MCF 10A (cell line): Measurements from ENCODE around the gene TIMD4. TPM values are rescaled to one million over a fixed set of nuclear protein-coding genes. Genes with fewer than 3 reads are reported as not detected.

Source experiments
- BruUV-seq: library from RNA; stranded (reverse); fragments of 400-500 nt; replicated peaks from 2 replicates; lab custom pipeline; 2021; lab: Mats Ljungman, UMichigan
- CTCF ChIA-PET: fragments of 300-600 bp; sonication (Branson Sonifier 250); formaldehyde crosslinking; extraction: SDS; loops from one replicate; lab custom pipeline; 2021; ENCODE audit warnings: antibody characterized with exemption, inconsistent platforms; lab: Yijun Ruan, JAX
- POLR2A ChIA-PET: fragments of 300-600, 350-650 bp; sonication (Branson Sonifier 250); formaldehyde crosslinking; extraction: SDS; loops from one replicate; lab custom pipeline; 2020; ENCODE audit warnings: antibody characterized with exemption, inconsistent platforms; lab: Yijun Ruan, JAX
- DNase-seq: peaks from one replicate; pipeline ENCODE4 v3.0.0-alpha.2; 2018; ENCODE audit not compliant: unreplicated experiment
- H3K27ac Mint-ChIP-seq: one replicate; pipeline ENCODE4 v1.8.0; 2022; ENCODE audit warnings: mild to moderate bottlenecking, low read depth, mixed read lengths; ENCODE audit not compliant: unreplicated experiment
- H3K27me3 Mint-ChIP-seq: one replicate; pipeline ENCODE4 v1.8.0; 2022; ENCODE audit warnings: mixed read lengths; ENCODE audit not compliant: insufficient read depth, unreplicated experiment
- H3K36me3 Mint-ChIP-seq: one replicate; pipeline ENCODE4 v1.8.0; 2022; ENCODE audit warnings: mild to moderate bottlenecking, moderate library complexity, mixed read lengths; ENCODE audit not compliant: insufficient read depth, unreplicated experiment
- H3K4me1 Mint-ChIP-seq: one replicate; pipeline ENCODE4 v1.8.0; 2022; ENCODE audit warnings: mixed read lengths; ENCODE audit not compliant: insufficient read depth, unreplicated experiment
- H3K4me3 Mint-ChIP-seq: one replicate; pipeline ENCODE4 v1.8.0; 2022; ENCODE audit warnings: mild to moderate bottlenecking, moderate library complexity, mixed read lengths; ENCODE audit not compliant: unreplicated experiment
- H3K9me3 Mint-ChIP-seq: one replicate; pipeline ENCODE4 v1.8.0; 2022; ENCODE audit warnings: mixed read lengths; ENCODE audit not compliant: unreplicated experiment
- intact Hi-C: fragments of 100-400 bp; cut with micrococcal nuclease; formaldehyde crosslinking; loops from 2 replicates; pipeline ENCODE4 v1.14.1; 2022
- total RNA-seq: library from RNA; stranded (reverse); gene quantifications from 2 replicates; pipeline ENCODE4 v1.2.3, GENCODE V29; 2022
- TF ChIP-seq, protein P1 (sequence below): fragments of 200-600 bp; IDR thresholded peaks from one replicate; pipeline ENCODE4 v1.8.0; 2022; ENCODE audit warnings: antibody characterized with exemption, mild to moderate bottlenecking; ENCODE audit not compliant: unreplicated experiment

Gene TIMD4
- total RNA-seq, 1 experiment from 2014 or later: not detected

GRCh38 chr5:156909180-156909579, 53.8 kb downstream of the TIMD4 start:
- no peak overlapping the region for H3K4me3 Mint-ChIP-seq
- H3K4me1 Mint-ChIP-seq: peaks cover 6% of the 10 kb centered on the region
- no peaks in the 10 kb centered on the region for H3K9me3 Mint-ChIP-seq
- ChIA-PET POLR2A (no interaction called here), CTCF (interaction anchor here (0.6 to 0.9 kb wide), 3 partner anchors 46 to 224 kb away, joined by 3 read pairs; no protein-coding TSS in a partner anchor)
- H3K27me3 Mint-ChIP-seq: no peaks in the 10 kb centered on the region
- no peak for DNase-seq
- no peaks in the 10 kb centered on the region for H3K36me3 Mint-ChIP-seq
- no TSS peak for BruUV-seq
- H3K27ac Mint-ChIP-seq: no peak overlapping the region
- TF ChIP-seq, protein P1, sequence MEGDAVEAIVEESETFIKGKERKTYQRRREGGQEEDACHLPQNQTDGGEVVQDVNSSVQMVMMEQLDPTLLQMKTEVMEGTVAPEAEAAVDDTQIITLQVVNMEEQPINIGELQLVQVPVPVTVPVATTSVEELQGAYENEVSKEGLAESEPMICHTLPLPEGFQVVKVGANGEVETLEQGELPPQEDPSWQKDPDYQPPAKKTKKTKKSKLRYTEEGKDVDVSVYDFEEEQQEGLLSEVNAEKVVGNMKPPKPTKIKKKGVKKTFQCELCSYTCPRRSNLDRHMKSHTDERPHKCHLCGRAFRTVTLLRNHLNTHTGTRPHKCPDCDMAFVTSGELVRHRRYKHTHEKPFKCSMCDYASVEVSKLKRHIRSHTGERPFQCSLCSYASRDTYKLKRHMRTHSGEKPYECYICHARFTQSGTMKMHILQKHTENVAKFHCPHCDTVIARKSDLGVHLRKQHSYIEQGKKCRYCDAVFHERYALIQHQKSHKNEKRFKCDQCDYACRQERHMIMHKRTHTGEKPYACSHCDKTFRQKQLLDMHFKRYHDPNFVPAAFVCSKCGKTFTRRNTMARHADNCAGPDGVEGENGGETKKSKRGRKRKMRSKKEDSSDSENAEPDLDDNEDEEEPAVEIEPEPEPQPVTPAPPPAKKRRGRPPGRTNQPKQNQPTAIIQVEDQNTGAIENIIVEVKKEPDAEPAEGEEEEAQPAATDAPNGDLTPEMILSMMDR: no peak
- intact Hi-C loops: no loop called here

DNA sequence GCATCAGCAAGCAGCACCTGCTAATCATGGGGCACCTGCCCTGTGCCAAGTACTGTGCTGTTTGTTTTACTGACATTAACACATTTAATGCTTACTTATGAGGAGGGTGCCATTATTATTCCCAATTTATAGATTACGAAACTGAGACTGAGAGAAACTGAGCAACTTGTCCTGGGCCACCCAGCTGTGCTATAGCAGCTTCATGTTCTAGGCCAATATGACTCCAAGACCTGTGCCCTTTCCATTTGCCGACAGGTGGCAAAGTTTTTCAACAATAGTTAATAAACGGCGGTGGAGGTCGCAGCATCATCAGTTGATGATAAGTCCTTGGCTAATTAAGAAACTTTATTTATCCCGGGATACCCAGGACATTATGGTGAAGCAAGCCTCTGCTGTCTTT, 55.4 kb downstream of the TIMD4 start:
- POLR2A ChIA-PET: no interaction called here
- H3K27ac Mint-ChIP-seq: no peak overlapping the region
- H3K4me3 Mint-ChIP-seq: no peak overlapping the region
- CTCF ChIA-PET: interaction anchor here (0.6 to 0.7 kb wide), 2 partner anchors 16 to 901 kb away, joined by 3 to 4 read pairs; no protein-coding TSS in a partner anchor
- TF ChIP-seq, protein P1: no peak
- no peaks in the 10 kb centered on the region for H3K4me1 Mint-ChIP-seq
- no TSS peak for BruUV-seq
- H3K9me3 Mint-ChIP-seq: no peaks in the 10 kb centered on the region
- intact Hi-C loops: no loop called here
- DNase-seq: no peak
- no peaks in the 10 kb centered on the region for H3K27me3 Mint-ChIP-seq
- H3K36me3 Mint-ChIP-seq: no peaks in the 10 kb centered on the region

GRCh38 chr5:156906807-156907206, 56.2 kb downstream of the TIMD4 start:
- CTCF ChIA-PET: interaction anchor here (1.1 kb wide), 1 partner anchor 92 kb away, joined by 3 read pairs; no protein-coding TSS in a partner anchor
- Mint-ChIP-seq H3K27me3 (no peaks in the 10 kb centered on the region), H3K27ac (no peak overlapping the region), H3K4me1 (no peaks in the 10 kb centered on the region), H3K4me3 (no peak overlapping the region), H3K9me3 (no peaks in the 10 kb centered on the region), H3K36me3 (no peaks in the 10 kb centered on the region)
- DNase-seq: no peak
- BruUV-seq: no TSS peak
- POLR2A ChIA-PET: interaction anchor here (0.7 kb wide), 1 partner anchor 29 kb away, joined by 3 read pairs; no protein-coding TSS in a partner anchor
- intact Hi-C loops: no loop called here
- TF ChIP-seq, protein P1: no peak

DNA sequence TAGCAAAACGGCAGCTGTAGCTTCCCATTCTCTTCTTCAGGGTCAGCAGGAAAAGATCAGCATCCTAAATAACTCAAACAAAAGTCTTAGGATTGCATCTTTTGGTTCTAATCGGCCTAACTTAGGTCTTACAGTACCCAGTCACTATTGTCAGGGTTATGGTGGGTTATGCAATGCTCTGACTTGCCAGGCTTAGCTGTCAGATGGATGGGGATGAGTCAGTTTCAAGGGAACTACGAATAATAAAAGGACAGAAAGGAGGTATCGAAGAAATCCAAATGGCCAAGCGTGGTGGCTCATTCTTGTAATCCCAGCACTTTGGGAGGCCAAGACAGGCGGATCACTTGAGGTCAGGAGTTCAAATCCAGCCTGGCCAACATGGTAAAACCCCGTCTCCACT, 66.5 kb downstream of the TIMD4 start:
- Mint-ChIP-seq H3K36me3 (no peaks in the 10 kb centered on the region), H3K9me3 (no peaks in the 10 kb centered on the region), H3K4me3 (no peak overlapping the region), H3K4me1 (peaks cover 6% of the 10 kb centered on the region), H3K27me3 (no peaks in the 10 kb centered on the region), H3K27ac (no peak overlapping the region)
- ChIA-PET CTCF (no interaction called here), POLR2A (interaction anchor here (1.0 to 1.5 kb wide), 2 partner anchors 12 to 15 kb away, joined by 3 to 4 read pairs; no protein-coding TSS in a partner anchor)
- TF ChIP-seq, protein P1: no peak
- intact Hi-C loops: no loop called here
- no peak for DNase-seq
- no TSS peak for BruUV-seq
